Activated CD4-positive, alpha-beta T cell treated with anti-CD3 and anti-CD28 coated beads for 36 hours (primary cell): ENCODE measurements around the gene TRPM2. TPM values are rescaled to one million over a fixed set of nuclear protein-coding genes. Genes with fewer than 3 reads are reported as not detected.

ENCODE experiments used
- ATAC-seq: fragments of 200-7000 bp; cut with Tn5 transposase; one replicate; pipeline ENCODE4 v1.10.0; 2021; ENCODE audit warnings: mild to moderate bottlenecking, moderate library complexity
- CTCF ChIA-PET: fragments of 350-600 bp; sonication (Branson Sonifier 250); formaldehyde crosslinking; loops from one replicate; lab custom pipeline; 2021; ENCODE audit warnings: antibody characterized with exemption; lab: Charles Lee
- POLR2A ChIA-PET: fragments of 350-600 bp; sonication (Branson Sonifier 250); formaldehyde crosslinking; loops from one replicate; lab custom pipeline; 2021; ENCODE audit warnings: antibody characterized with exemption, inconsistent platforms; lab: Charles Lee
- DNase-seq: peaks from one replicate; pipeline ENCODE4 v3.0.0-alpha.2; 2020
- H3K27ac Mint-ChIP-seq: one replicate; pipeline ENCODE4 v1.8.0; 2021; ENCODE audit warnings: mixed read lengths
- H3K27me3 Mint-ChIP-seq: one replicate; pipeline ENCODE4 v1.8.0; 2021; ENCODE audit warnings: mixed read lengths
- H3K36me3 Mint-ChIP-seq: one replicate; pipeline ENCODE4 v1.8.0; 2021; ENCODE audit warnings: low read depth, mixed read lengths
- H3K4me1 Mint-ChIP-seq: one replicate; pipeline ENCODE4 v1.8.0; 2021; ENCODE audit warnings: mixed read lengths
- H3K4me3 Mint-ChIP-seq: one replicate; pipeline ENCODE4 v1.8.0; 2021; ENCODE audit warnings: mild to moderate bottlenecking, moderate library complexity, mixed read lengths
- H3K9me3 Mint-ChIP-seq: one replicate; pipeline ENCODE4 v1.8.0; 2021; ENCODE audit warnings: low read depth, mixed read lengths
- intact Hi-C, 2 experiments: fragments of 100-400 bp; cut with DNase I in 1 of 2; cut with micrococcal nuclease in 1 of 2; formaldehyde crosslinking; loops; one replicate each; pipeline versions ENCODE4 v1.14.2 to v1.15.1; 2022 to 2024; cut with DNase I, micrococcal nuclease
- total RNA-seq, 2 experiments: library from RNA; stranded (reverse); gene quantifications; one replicate each; pipeline ENCODE4 v1.2.3, GENCODE V29; 2021

Gene TRPM2
- total RNA-seq, 2 experiments from 2014 or later = 1.5 to 1.7 TPM

- Mint-ChIP-seq H3K9me3 (peaks cover 6% of the 10 kb centered on the region), H3K36me3 (no peaks in the 10 kb centered on the region), H3K27me3 (no peaks in the 10 kb centered on the region), H3K27ac (no peak overlapping the region), H3K4me3 (no peak overlapping the region), H3K4me1 (no peaks in the 10 kb centered on the region)
- intact Hi-C loops = loop anchor here in 1 of 2 experiments (10.0 kb wide), 1 partner anchor 71 kb away; no protein-coding TSS in a partner anchor
- DNase-seq (no peak), ATAC-seq (no peak)
- ChIA-PET POLR2A (no interaction called here), CTCF (no interaction called here)
These were observed 70.7 kb downstream of the TRPM2 start for GRCh38 chr21:44423941-44424607.

- no peak overlapping the region for H3K27ac Mint-ChIP-seq
- ChIA-PET POLR2A (no interaction called here), CTCF (no interaction called here)
- DNase-seq (no peak), ATAC-seq (no peak)
- H3K4me1 Mint-ChIP-seq = no peaks in the 10 kb centered on the region
- H3K36me3 Mint-ChIP-seq = no peaks in the 10 kb centered on the region
- intact Hi-C loops = loop anchor here in 1 of 2 experiments (10.0 kb wide), 1 partner anchor 70 kb away; no protein-coding TSS in a partner anchor
- peaks cover 4% of the 10 kb centered on the region for H3K9me3 Mint-ChIP-seq
- no peaks in the 10 kb centered on the region for H3K27me3 Mint-ChIP-seq
- no peak overlapping the region for H3K4me3 Mint-ChIP-seq
These were observed 71.3 kb downstream of the TRPM2 start for GRCh38 chr21:44424608-44425306.

DNA sequence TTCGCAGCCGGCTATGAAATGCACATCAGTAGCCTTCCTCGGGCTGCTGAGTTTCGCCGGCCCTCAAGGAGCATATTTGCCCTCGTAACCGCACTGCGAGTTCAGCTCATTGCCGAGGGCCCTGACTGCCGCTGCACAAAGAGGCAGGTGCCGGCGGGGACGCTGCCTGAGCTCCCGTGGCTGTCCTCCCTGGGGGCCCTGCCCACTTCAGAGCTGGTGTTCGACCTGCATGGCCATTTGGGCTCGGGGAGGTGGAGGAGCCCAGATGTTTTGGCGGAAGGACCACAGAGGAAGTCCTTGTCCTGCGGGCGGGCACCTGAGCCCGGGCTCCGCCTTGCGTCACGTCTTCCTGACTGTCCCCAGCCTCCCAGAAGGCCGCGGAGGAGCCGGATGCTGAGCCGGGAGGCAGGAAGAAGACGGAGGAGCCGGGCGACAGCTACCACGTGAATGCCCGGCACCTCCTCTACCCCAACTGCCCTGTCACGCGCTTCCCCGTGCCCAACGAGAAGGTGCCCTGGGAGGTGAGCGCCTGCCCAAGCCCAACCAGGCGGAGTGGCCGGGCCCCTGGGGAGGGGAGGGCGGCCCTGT, 72.0 kb downstream of the TRPM2 start:
- Mint-ChIP-seq H3K27ac (no peak overlapping the region), H3K4me1 (no peaks in the 10 kb centered on the region), H3K27me3 (no peaks in the 10 kb centered on the region), H3K4me3 (peak overlapping the region; percentile 23), H3K36me3 (no peaks in the 10 kb centered on the region), H3K9me3 (peaks cover 7% of the 10 kb centered on the region)
- ATAC-seq = no peak
- ChIA-PET POLR2A (no interaction called here), CTCF (no interaction called here)
- DNase-seq = peak; percentile 15
- intact Hi-C loops = loop anchor here in 1 of 2 experiments (10.0 kb wide), 1 partner anchor 69 kb away; no protein-coding TSS in a partner anchor

GRCh38 chr21:44425895-44426662, 72.7 kb downstream of the TRPM2 start:
- CTCF ChIA-PET = no interaction called here
- intact Hi-C loops = loop anchor here in 1 of 2 experiments (10.0 kb wide), 1 partner anchor 69 kb away; no protein-coding TSS in a partner anchor
- H3K36me3 Mint-ChIP-seq = no peaks in the 10 kb centered on the region
- POLR2A ChIA-PET = no interaction called here
- no peaks in the 10 kb centered on the region for H3K4me1 Mint-ChIP-seq
- H3K9me3 Mint-ChIP-seq = peaks cover 9% of the 10 kb centered on the region
- no peak for ATAC-seq
- H3K4me3 Mint-ChIP-seq = no peak overlapping the region
- no peak for DNase-seq
- H3K27ac Mint-ChIP-seq = no peak overlapping the region
- H3K27me3 Mint-ChIP-seq = no peaks in the 10 kb centered on the region

DNA sequence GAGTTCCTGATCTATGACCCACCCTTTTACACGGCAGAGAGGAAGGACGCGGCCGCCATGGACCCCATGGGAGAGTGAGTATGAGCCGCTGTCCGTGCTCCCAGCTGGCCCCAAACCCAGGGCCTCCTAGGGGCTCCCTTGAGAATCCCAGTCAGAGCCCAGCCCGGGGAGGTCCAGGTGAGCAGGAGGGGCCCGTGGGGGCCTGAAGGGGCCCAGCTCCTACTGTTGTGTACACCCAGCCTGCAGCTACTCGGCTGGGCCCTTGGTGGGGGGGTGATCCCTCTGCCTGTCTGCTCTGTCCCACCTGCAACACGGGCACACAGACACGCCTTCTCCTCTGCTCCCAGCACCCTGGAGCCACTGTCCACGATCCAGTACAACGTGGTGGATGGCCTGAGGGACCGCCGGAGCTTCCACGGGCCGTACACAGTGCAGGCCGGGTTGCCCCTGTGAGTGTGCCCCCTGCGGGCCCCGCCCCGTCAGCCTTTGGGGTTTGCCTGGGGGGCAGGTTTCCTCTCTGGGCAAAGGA, 73.3 kb downstream of the TRPM2 start:
- Mint-ChIP-seq H3K4me1 (no peaks in the 10 kb centered on the region), H3K4me3 (no peak overlapping the region), H3K9me3 (peaks cover 9% of the 10 kb centered on the region), H3K27ac (no peak overlapping the region), H3K36me3 (no peaks in the 10 kb centered on the region), H3K27me3 (no peaks in the 10 kb centered on the region)
- CTCF ChIA-PET = no interaction called here
- DNase-seq (no peak), ATAC-seq (no peak)
- intact Hi-C loops = loop anchor here in 1 of 2 experiments (10.0 kb wide), 1 partner anchor 68 kb away; no protein-coding TSS in a partner anchor
- POLR2A ChIA-PET = no interaction called here

GRCh38 chr21:44427241-44428120, 74.1 kb downstream of the TRPM2 start:
- Mint-ChIP-seq H3K4me3 (no peak overlapping the region), H3K4me1 (no peaks in the 10 kb centered on the region), H3K27me3 (no peaks in the 10 kb centered on the region), H3K36me3 (no peaks in the 10 kb centered on the region), H3K27ac (no peak overlapping the region), H3K9me3 (peaks cover 11% of the 10 kb centered on the region)
- DNase-seq = no peak
- ATAC-seq = peak; percentile 20
- intact Hi-C loops = loop anchor here (1.0 to 10.0 kb wide), 4 partner anchors 28 to 128 kb away; partner anchors contain the start of genes LRRC3 (in 2 of the 2) and CFAP410 (in 1 of the 2)
- POLR2A ChIA-PET = no interaction called here
- CTCF ChIA-PET = interaction anchor here (0.8 kb wide), 1 partner anchor 47 kb away, joined by 4 read pairs; no protein-coding TSS in a partner anchor

- Mint-ChIP-seq H3K27ac (no peak overlapping the region), H3K9me3 (peaks cover 11% of the 10 kb centered on the region), H3K4me1 (no peaks in the 10 kb centered on the region), H3K36me3 (no peaks in the 10 kb centered on the region), H3K27me3 (no peaks in the 10 kb centered on the region), H3K4me3 (no peak overlapping the region)
- intact Hi-C loops = loop anchor here (1.0 to 10.0 kb wide), 4 partner anchors 27 to 129 kb away; partner anchors contain the start of genes LRRC3 (in 2 of the 2) and CFAP410 (in 1 of the 2)
- CTCF ChIA-PET = interaction anchor here (0.6 to 0.8 kb wide), 2 partner anchors 46 to 641 kb away, joined by 3 to 4 read pairs; no protein-coding TSS in a partner anchor
- peak; percentile 71 for DNase-seq
- POLR2A ChIA-PET = no interaction called here
- ATAC-seq = peak; percentile 77
These were observed 75.0 kb downstream of the TRPM2 start for GRCh38 chr21:44428281-44428960.

GRCh38 chr21:44429894-44430293, 76.5 kb downstream of the TRPM2 start:
- Mint-ChIP-seq H3K27ac (no peak overlapping the region), H3K9me3 (peaks cover 11% of the 10 kb centered on the region), H3K4me1 (no peaks in the 10 kb centered on the region), H3K27me3 (no peaks in the 10 kb centered on the region), H3K36me3 (no peaks in the 10 kb centered on the region), H3K4me3 (no peak overlapping the region)
- DNase-seq (no peak), ATAC-seq (no peak)
- ChIA-PET POLR2A (interaction anchor here (0.5 to 1.1 kb wide), 2 partner anchors 24 to 89 kb away, joined by 3 to 7 read pairs; no protein-coding TSS in a partner anchor), CTCF (no interaction called here)
- intact Hi-C loops = loop anchor here in 1 of 2 experiments (10.0 kb wide), 1 partner anchor 65 kb away; no protein-coding TSS in a partner anchor

DNA sequence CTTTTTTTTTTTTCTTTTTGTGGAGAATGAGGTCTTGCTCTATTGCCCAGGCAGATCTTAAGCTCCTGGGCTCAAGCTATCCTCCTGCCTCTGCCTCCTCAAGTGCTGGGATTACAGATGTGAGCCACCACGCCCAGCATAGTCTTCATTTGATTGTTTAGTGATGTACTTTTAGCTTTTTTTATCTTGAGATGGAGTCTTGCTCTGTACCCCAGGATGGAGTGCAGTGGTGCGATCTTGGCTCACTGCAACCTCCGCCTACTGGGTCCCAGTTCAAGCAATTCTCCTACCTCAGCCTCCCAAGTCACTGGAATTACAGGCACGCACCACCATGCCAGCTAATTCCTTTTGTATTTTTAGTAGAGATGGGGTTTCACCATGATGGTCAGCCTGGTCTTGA, 77.9 kb downstream of the TRPM2 start:
- H3K4me1 Mint-ChIP-seq = no peaks in the 10 kb centered on the region
- intact Hi-C loops = no loop called here
- CTCF ChIA-PET = interaction anchor here (0.6 kb wide), 1 partner anchor 365 kb away, joined by 3 read pairs; no protein-coding TSS in a partner anchor
- H3K9me3 Mint-ChIP-seq = peaks cover 11% of the 10 kb centered on the region
- H3K27me3 Mint-ChIP-seq = no peaks in the 10 kb centered on the region
- H3K36me3 Mint-ChIP-seq = no peaks in the 10 kb centered on the region
- DNase-seq = no peak
- H3K4me3 Mint-ChIP-seq = no peak overlapping the region
- POLR2A ChIA-PET = no interaction called here
- ATAC-seq = no peak
- H3K27ac Mint-ChIP-seq = no peak overlapping the region
